A549 (cell line): ENCODE measurements around the gene TMEM141. TPM values are rescaled to one million over a fixed set of nuclear protein-coding genes. Genes with fewer than 3 reads are reported as not detected.

ENCODE experiments used
- ATAC-seq, 2 experiments: fragments of 200-7000 bp in 1 of 2; fragments of >200 bp in 1 of 2; cut with Nextera tagmentation in 1 of 2; cut with Tn5 transposase in 1 of 2; 3 replicates each; pipeline versions ENCODE4 v1.8.0 to v1.9.1; 2018 to 2020; ENCODE audit warnings: mild to moderate bottlenecking in 1 of 2, moderate library complexity in 1 of 2
- CTCF ChIA-PET: fragments of 300-600 bp; sonication (Branson Sonifier 250); formaldehyde crosslinking; extraction: SDS; loops from one replicate; lab custom pipeline; 2021; ENCODE audit warnings: antibody characterized with exemption, inconsistent platforms; lab: Yijun Ruan, JAX
- POLR2A ChIA-PET: fragments of 350-600 bp; formaldehyde crosslinking; extraction: SDS; loops from one replicate; lab custom pipeline; 2021; ENCODE audit warnings: antibody characterized with exemption, inconsistent platforms; lab: Yijun Ruan, JAX
- DNase-seq, 2 experiments: peaks; one replicate each; pipeline versions ENCODE4 v3.0.0 to v3.0.0-alpha.2; 2011 to 2016; ENCODE audit warnings: low read depth in 1 of 2, low spot score in 1 of 2
- FAIRE-seq: peaks from 2 replicates; lab custom pipeline; 2011; peaks lifted over from hg19 to GRCh38; lab: Jason Lieb, UNC
- H3K27ac ChIP-seq, 2 experiments: fragments of >200 bp; sonication (Bioruptor Twin); formaldehyde crosslinking; 3 replicates each; pipeline ENCODE4 v1.5.1; 2016 to 2017
- H3K4me1 ChIP-seq: fragments of >200 bp; sonication (Bioruptor Twin); formaldehyde crosslinking; 3 replicates; pipeline ENCODE4 v1.6.1; 2016
- H3K4me2 ChIP-seq: fragments of >200 bp; sonication (Bioruptor Twin); formaldehyde crosslinking; 3 replicates; pipeline ENCODE4 v1.6.1; 2016
- H3K4me3 ChIP-seq: fragments of >200 bp; sonication (Bioruptor Twin); formaldehyde crosslinking; 3 replicates; pipeline ENCODE4 v1.5.1; 2016
- H3K9me3 ChIP-seq: fragments of >200 bp; sonication (Bioruptor Twin); formaldehyde crosslinking; 3 replicates; pipeline ENCODE4 v1.6.1; 2016
- BCL3 ChIP-seq: fragments of >200 bp; sonication (Bioruptor Twin); formaldehyde crosslinking; IDR thresholded peaks from 3 replicates; pipeline ENCODE4 v1.6.1; 2016
- CBX2 ChIP-seq: fragments of 200-600 bp; sonication (generic); IDR thresholded peaks from 2 replicates; pipeline ENCODE4 v1.6.1; 2016; ENCODE audit warnings: low read depth, mild to moderate bottlenecking, borderline replicate concordance
- CEBPB ChIP-seq, 2 experiments: fragments of >200 bp in 1 of 2; sonication (Bioruptor Twin) in 1 of 2; formaldehyde crosslinking in 1 of 2; IDR thresholded peaks; 2 replicates each; pipeline ENCODE4 v1.6.1; 2012 to 2016
- CHD4 ChIP-seq: fragments of 200-600 bp; sonication (generic); IDR thresholded peaks from 2 replicates; pipeline ENCODE4 v1.6.1; 2016; ENCODE audit warnings: antibody characterized with exemption, mild to moderate bottlenecking, borderline replicate concordance
- ELK1 ChIP-seq: fragments of 150-350 bp; IDR thresholded peaks from 2 replicates; pipeline ENCODE4 v1.6.1; 2014; ENCODE audit warnings: low read depth, mild to moderate bottlenecking, low read length
- FOSB ChIP-seq: fragments of 250-450 bp; sonication (Bioruptor Pico); IDR thresholded peaks from 2 replicates; pipeline ENCODE4 v1.5.0; 2020; ENCODE audit warnings: mild to moderate bottlenecking, moderate library complexity
- HOXA7 ChIP-seq: fragments of 250-450 bp; sonication (Bioruptor Pico); IDR thresholded peaks from 2 replicates; pipeline ENCODE4 v1.5.0; 2020; ENCODE audit warnings: mild to moderate bottlenecking, moderate library complexity
- JUN ChIP-seq, 2 experiments: fragments of >200 bp; sonication (Bioruptor Twin); formaldehyde crosslinking; IDR thresholded peaks; 2 replicates in 1 of 2; 3 replicates in 1 of 2; pipeline ENCODE4 v1.6.1; 2016 to 2017
- KDM5A ChIP-seq: fragments of 200-600 bp; sonication (generic); IDR thresholded peaks from 2 replicates; pipeline ENCODE4 v1.6.1; 2016; ENCODE audit warnings: antibody characterized with exemption, mild to moderate bottlenecking
- MAFK ChIP-seq: fragments of 450-650 bp; IDR thresholded peaks from 2 replicates; pipeline ENCODE4 v1.6.1; 2014; ENCODE audit not compliant: partially characterized antibody
- MAZ ChIP-seq: fragments of 150-350 bp; IDR thresholded peaks from 2 replicates; pipeline ENCODE4 v1.6.1; 2014; ENCODE audit warnings: antibody characterized with exemption, low read depth, low read length, borderline replicate concordance
- MYC ChIP-seq: IDR thresholded peaks from 2 replicates; pipeline ENCODE4 v1.6.1; 2012; ENCODE audit warnings: mild to moderate bottlenecking, inconsistent platforms, low read length, improper control_type of control experiment, borderline replicate concordance
- PHF8 ChIP-seq: fragments of 200-600 bp; sonication (generic); IDR thresholded peaks from 2 replicates; pipeline ENCODE4 v1.6.1; 2016; ENCODE audit warnings: low read depth, mild to moderate bottlenecking, antibody characterized with exemption, moderate library complexity, borderline replicate concordance
- POLR2AphosphoS2 ChIP-seq: conservative IDR thresholded peaks from 2 replicates; pipeline ENCODE4 v1.6.1; 2012; ENCODE audit warnings: low read length, improper control_type of control experiment, inconsistent platforms
- RARB ChIP-seq: fragments of 250-450 bp; sonication (Bioruptor Pico); IDR thresholded peaks from 2 replicates; pipeline ENCODE4 v1.8.0; 2021; ENCODE audit warnings: mild to moderate bottlenecking, moderate library complexity
- TFCP2L1 ChIP-seq: fragments of 250-450 bp; sonication (Bioruptor Pico); IDR thresholded peaks from 2 replicates; pipeline ENCODE4 v1.5.0; 2021; ENCODE audit warnings: mild to moderate bottlenecking
- TP53 ChIP-seq: fragments of 250-450 bp; sonication (Bioruptor Pico); IDR thresholded peaks from 2 replicates; pipeline ENCODE4 v1.5.0; 2021; ENCODE audit warnings: mild to moderate bottlenecking, moderate library complexity
- USF2 ChIP-seq: fragments of 450-650 bp; IDR thresholded peaks from 2 replicates; pipeline ENCODE4 v1.6.1; 2014; ENCODE audit warnings: antibody characterized with exemption
- ZFP36 ChIP-seq: fragments of 450-650 bp; IDR thresholded peaks from 2 replicates; pipeline ENCODE4 v1.6.1; 2014; ENCODE audit warnings: borderline replicate concordance; ENCODE audit not compliant: partially characterized antibody
- WGBS: methylation state at CpG from one replicate; pipeline ENCODE4 v1.1.6; 2017; ENCODE audit errors: missing lambda C conversion rate; 5-methylcytosine and 5-hydroxymethylcytosine counted together
- polyA plus RNA-seq, 4 experiments: library from polyadenylated mRNA; depleted of rRNA in 3 of 4; stranded (reverse); fragments of >200 nt; fragmentation: RNase III in 1 of 4; extraction: RNeasy Plus Mini Kit Qiagen cat#74134 plus additional on column Dnase treatment in 1 of 4; gene quantifications; 2 replicates in 3 of 4; 3 replicates in 1 of 4; pipeline ENCODE4 v1.2.3, GENCODE V29; 2011 to 2017

TMEM141 gene
- polyA plus RNA-seq, 2 of the 4 experiments (the other 2 are of a cell fraction) = 64.5 to 70.7 TPM

GRCh38 chr9:136821826-136822544, 30.8 kb downstream of the TMEM141 start (continued):
- no peak for TF ChIP-seq MAZ
- no peak for TF ChIP-seq HOXA7 (CRISPR knock-in tag)
- TF ChIP-seq RARB = no peak
- no peak for TF ChIP-seq USF2

GRCh38 chr9:136823136-136824046, 32.2 kb downstream of the TMEM141 start:
- no peak for ATAC-seq
- FAIRE-seq = no peak
- Histone ChIP-seq H3K27ac (no peak overlapping the region), H3K4me3 (no peak overlapping the region), H3K9me3 (no peaks in the 10 kb centered on the region), H3K4me2 (no peak overlapping the region), H3K4me1 (no peaks in the 10 kb centered on the region)
- CTCF ChIA-PET = interaction anchor here (0.8 to 6.5 kb wide), 8 partner anchors 8 to 206 kb away, joined by 3 to 44 read pairs (median 4); partner anchors contain the start of gene AJM1
- DNase-seq = no peak
- TF ChIP-seq PHF8 = no peak
- POLR2A ChIA-PET = no interaction called here
- 87% methylated on average over 28 of the region's 30 CpGs for WGBS

GRCh38 chr9:136824496-136825225, 33.5 kb downstream of the TMEM141 start:
- 0 out of 6 replicates have a peak, but pooled peaks of 1 of the 2 experiments have one; percentile 7 for ATAC-seq
- Histone ChIP-seq H3K4me2 (no peak overlapping the region), H3K4me3 (no peak overlapping the region), H3K9me3 (no peaks in the 10 kb centered on the region), H3K4me1 (no peaks in the 10 kb centered on the region), H3K27ac (no peak overlapping the region)
- WGBS = 90% methylated on average over 18 of the region's 21 CpGs
- no peak for FAIRE-seq
- CTCF ChIA-PET = interaction anchor here (0.7 to 3.0 kb wide), 7 partner anchors 9 to 212 kb away, joined by 3 to 11 read pairs (median 4); partner anchors contain the start of gene AJM1
- POLR2A ChIA-PET = no interaction called here
- no peak for DNase-seq
- TF ChIP-seq HOXA7 (CRISPR knock-in tag) (no peak), TFCP2L1 (CRISPR knock-in tag) (no peak), CHD4 (no peak), TP53 (CRISPR knock-in tag) (no peak), ZFP36 (no peak), USF2 (no peak), CBX2 (no peak), PHF8 (no peak), BCL3 (no peak), FOSB (CRISPR knock-in tag) (no peak), CEBPB (IDR thresholded peaks at IDR 0.05) (no peak), KDM5A (no peak), MYC (no peak), JUN (IDR thresholded peaks at IDR 0.05) (no peak), ELK1 (no peak), POLR2AphosphoS2 (no peak), MAFK (no peak)
